ENCODE data around the gene NEU4.
"Not testable (repeated sequence)": the region's sequence is repeated elsewhere in the genome, so short reads cannot be mapped to it uniquely, and the experiment has no call there.

Gene NEU4

DNA sequence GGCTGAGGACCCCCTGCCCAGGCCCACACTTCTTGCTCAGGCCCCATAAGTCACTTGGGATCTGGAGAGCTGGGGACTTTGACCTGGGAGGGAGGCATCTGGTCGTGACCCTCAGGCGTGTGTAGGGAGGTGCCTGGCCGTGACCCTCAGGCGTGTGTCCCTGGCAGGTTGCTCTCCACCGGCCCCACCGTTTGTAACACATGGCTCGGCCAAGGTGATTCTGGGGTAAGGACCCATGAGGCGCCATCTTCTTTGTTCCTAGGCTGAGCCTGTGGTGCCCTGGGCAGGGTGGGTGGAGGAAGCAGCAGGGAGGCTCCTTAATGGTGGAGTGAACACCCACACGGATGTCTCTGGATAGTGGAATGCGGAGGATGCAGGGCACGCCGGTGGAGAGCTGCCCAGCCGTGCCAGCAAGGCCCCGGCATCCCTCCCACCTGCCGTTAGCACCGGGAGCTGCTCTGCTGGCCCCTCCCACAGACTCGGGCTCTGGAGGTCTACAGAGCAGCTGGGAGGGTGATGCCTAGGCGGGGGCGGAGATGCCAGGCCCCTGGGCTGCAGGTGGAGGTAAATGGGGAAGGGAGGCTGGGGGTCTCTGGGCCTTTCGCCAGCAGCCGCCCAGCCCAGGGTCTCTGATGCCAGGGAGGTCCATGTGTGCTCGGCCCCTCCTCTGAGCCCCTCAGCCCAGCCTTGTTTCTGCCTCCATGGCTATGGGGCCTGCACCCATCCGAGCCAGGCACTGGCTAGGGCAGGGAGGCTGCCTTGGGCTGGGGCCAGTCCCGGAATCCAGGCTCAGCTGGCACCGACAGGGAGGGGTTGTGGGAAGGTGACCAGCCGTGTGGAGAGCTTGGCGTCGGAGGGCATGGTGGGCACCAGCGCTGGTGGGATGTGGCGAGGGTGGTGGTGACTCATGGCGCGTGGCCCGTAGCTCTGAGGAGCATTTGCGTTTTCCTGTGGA lies 33.5 kb upstream of the NEU4 start:
- DNase-seq, result no peak

GRCh38 chr2:241776336-241777169 lies 32.4 kb upstream of the NEU4 start, which contains the start of gene GAL3ST2:
Gene GAL3ST2 (plus strand): TSS chr2:241776822. CDS start chr2:241776956, 134 bp downstream.
- DNase-seq, result no peak

DNA sequence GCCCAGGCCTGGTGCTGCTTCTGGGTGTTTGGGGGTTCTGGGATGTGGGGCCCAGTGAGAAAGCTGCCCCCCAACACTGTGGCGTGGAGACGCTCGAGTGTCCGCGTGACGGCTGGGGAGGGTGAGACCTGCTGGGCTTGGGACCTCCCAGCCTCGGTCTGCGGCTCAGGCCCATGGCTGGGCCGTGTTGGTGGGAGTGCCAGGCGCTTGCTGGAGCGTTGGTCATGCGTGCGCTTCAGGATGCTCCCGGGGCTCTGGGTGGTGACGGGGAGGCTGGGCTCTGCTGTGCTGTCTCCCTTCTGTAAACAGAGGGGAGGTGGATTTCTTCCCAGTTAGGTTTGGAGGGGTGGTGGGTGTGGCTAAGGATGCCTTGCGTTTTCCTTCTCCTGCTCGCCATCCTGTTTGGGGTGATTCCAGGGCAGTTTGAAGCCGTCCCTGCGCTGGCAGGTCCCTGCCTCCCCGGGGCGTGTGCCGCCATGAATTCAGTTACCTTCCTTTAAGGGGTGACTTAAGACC lies 31.8 kb upstream of the NEU4 start:
- no peak for DNase-seq

- DNase-seq, result no peak
Measured at GRCh38 chr2:241777686-241778627, 31.0 kb upstream of the NEU4 start.

DNA sequence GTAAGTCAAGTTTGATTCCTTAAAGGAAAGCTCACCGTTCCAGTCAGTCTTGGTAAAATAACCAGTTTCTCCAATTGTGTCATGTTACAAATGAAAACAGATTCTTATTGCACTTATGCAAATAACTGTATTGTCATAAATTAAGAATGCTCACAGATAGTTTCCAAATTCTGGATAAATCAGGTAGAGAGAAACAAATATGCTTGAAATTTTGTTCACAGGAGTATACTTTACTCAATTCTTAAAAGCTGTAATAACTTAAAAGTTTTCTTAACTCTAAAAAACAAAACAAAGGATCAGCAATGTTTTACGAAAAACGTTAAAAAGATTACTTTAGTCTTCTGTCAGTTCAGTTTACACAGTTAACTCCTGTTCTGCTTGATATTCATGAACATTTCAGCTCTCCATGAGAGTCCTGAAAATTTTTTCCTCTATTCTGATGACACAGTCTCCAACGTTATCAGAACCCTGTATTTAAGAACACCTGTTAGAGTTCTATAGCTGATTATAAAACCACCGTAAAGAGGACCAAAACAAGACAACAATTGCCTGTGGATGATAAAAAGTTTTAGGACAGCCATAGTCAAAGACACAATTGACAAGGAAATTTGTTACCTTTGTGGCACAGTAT lies 27.9 kb upstream of the NEU4 start:
- no peak for DNase-seq

GRCh38 chr2:241782053-241782452 lies 26.9 kb upstream of the NEU4 start:
- DNase-seq, result not testable (repeated sequence)

DNA sequence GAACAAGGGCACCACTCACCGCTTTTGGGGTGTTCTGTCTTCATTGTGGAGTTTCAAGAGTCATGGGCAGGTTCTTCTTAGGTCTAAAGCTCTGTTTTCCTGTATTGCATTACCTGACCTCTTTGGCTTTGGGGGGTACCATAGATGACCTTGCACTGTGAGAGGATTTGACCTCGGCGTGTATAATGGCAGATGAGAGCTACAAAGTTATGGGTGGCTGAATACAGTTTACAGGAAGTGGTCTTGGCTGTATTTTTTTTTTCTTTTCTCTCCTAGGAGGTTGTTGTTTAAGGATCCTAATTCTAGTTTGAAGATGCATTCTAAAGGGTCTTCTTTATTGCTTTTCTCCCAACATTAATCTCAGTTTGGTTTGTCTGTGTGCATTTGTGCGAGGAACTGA lies 20.9 kb upstream of the NEU4 start:
- no peak for DNase-seq

DNA sequence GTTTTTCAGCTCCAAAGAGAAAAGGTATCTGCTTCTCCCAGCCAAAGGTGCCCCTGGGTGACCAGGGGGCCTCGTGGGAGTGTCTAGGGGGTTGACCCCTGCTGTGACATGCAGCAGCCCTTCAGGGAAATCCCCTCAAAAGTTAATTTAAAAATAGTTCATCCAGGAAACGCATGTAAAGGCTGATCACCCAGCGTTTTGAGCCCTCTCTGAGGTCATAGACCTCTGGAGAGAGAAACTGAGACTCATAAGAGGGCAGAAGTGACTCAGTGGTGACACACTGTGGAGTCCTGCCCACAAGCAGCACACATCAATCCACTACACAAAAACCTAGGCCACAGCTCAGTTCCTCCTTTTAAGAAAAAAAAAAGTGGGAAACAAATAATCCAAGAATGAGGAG lies 20.4 kb upstream of the NEU4 start:
- no peak for DNase-seq

- not testable (repeated sequence) for DNase-seq
Measured at GRCh38 chr2:241791385-241791784, 17.6 kb upstream of the NEU4 start.

DNA sequence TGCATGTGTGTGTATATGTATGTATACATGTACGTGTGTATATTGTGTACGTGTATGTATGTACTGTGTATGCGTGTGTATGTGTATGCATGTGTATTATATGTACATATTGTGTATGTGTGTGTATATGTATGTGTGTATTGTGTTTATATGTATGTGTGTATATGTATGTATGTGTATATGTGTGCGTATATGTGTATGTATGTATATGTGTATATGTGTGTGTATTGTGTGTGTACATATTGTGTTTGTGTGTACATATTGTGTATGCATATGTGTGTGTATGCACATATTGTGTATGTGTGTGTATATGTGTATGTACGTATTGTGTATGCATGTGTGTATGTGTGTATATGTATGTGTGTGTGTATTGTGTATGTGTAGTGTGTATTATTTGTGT lies 15.6 kb upstream of the NEU4 start:
- DNase-seq, result no peak

GRCh38 chr2:241794250-241794823 lies 14.7 kb upstream of the NEU4 start:
- no peak for DNase-seq

DNA sequence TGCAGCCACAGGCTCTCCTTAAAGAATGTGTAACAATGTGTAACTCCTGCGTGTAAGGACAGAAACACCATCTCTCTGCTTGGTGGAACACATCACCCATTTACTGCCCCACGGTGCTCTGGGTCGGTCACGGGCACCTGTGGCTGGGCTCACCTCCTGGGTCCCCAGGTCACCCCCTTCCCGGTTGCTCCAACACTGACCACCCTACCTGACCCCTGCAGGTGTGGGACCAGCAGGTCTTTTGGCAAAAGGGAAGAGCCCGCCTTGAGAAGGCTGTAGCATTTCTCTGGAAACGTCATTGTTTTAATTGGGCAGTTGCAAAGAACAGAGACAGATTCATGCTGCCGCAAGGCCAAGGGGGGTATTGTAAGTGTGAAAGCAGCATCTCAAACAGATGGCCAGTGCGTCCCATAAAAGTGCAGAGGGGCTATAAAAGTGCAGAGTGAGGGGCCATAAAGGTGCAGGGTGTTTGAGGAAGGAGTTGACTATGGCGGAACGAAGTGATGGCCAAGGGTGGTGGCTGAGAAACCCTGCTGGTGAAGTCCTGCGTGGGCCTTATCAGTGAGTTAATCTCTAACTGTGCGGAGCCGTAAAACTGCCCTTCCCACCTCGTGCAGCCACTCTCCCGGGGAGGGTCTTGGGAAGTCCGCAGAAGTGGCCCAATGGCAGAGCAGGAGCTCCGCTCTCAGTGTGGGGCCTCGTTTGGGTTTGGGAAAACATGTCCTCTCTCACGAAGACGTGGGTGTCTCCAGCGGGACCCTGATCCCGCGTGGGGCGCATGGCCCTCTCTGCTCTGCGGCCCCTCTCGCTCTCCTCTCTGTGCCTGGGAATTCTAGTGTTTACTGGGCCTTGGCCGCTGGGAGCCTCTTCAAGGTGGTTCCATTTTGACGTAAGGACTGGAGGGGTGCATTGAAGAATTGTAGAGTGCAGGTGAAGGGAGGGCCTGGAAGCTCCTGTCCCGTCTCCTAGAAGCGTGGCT lies 13.7 kb upstream of the NEU4 start:
- no peak for DNase-seq

- DNase-seq, result no peak
Measured at GRCh38 chr2:241796209-241796608, 12.8 kb upstream of the NEU4 start.

GRCh38 chr2:241796610-241797138 lies 12.3 kb upstream of the NEU4 start:
- no peak for DNase-seq

DNA sequence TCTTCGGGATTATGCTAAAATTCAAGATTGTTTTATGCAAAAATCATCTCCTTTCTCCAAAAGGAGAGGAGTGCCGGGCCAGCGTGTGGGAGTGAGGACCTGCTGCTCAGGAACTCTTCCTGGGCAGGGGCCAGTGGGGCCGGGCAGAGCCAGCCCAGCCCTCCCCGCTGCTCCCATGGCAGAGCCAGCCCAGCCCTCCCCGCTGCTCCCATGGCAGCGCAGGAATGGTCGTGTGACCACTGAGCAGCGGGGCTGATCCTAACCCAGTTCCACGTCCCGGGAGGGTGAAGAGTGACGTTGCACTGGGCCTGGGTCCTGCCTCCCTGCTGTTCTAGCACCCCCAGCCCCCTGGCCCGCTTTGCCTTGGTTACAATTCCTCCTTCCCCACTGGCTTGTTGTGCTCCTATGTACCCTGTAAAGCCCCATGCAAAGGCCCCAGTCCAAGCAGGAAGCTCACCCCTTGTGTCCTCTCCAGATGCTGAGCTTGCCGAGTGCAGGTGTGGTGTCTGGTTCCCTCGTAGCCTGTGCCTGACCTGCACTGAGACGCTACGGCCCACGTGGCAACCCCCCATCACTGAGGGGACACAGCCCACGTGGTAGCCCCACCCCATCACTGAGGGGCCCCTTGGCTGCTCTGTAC lies 11.4 kb upstream of the NEU4 start:
- DNase-seq, result no peak

DNA sequence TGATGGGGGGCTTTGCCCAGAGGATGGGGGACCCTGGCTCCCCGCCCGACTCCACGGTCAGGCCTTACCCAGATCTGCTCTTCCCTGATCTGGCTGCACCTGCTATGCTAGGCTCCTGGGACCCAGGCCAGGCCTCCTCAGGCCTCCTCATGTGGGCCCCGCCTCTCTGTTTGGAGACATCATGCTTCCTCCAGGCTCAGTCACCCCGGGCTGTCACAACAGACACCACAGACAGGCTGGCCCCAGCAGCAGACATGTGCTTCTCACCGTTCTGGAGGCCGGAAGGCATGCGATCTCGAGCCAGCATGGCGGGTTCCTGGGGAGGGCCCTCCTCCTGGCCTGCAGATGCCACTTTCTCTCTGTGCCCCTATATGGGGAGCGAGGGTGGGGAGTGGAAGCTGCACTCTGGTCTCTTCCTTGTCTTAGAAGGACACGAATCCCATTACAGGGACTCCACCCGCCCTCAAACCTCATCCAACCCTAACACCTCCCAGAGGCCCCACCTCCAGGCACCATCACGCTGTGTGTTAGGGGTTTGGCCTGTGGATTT lies 10.8 kb upstream of the NEU4 start:
- DNase-seq, result no peak

- DNase-seq, result no peak
Measured at GRCh38 chr2:241798631-241799521, 10.1 kb upstream of the NEU4 start.

Measured in NCI-H187 (cell line).